Esophagus muscularis mucosa (tissue), 4 donors: ENCODE data around the gene STK4. TPM values are rescaled to one million over a fixed set of nuclear protein-coding genes. Genes with fewer than 3 reads are reported as not detected.

ENCODE experiments used
- DNase-seq: peaks from one replicate; pipeline ENCODE4 v3.0.0-alpha.2; 2017; ENCODE audit errors: extremely low spot score
- H3K27ac ChIP-seq, 4 donors: fragments of 200-600 bp; sonication (generic); replicated peaks in 1 of 4; 1 replicate in 3 of 4; 2 replicates in 1 of 4; pipeline ENCODE4 v1.5.1; 2016 to 2019; ENCODE audit warnings: mild to moderate bottlenecking in 1 of 4
- H3K27me3 ChIP-seq, 4 donors: fragments of 200-600 bp; sonication (generic); one replicate each; pipeline versions ENCODE4 v1.5.1 to v1.6.0; 2016 to 2019
- H3K36me3 ChIP-seq, 4 donors: fragments of 200-600 bp; sonication (generic); one replicate each; pipeline ENCODE4 v1.5.1; 2016 to 2019
- H3K4me1 ChIP-seq, 4 donors: fragments of 200-600 bp; sonication (generic); one replicate each; pipeline ENCODE4 v1.5.1; 2016 to 2019
- H3K4me3 ChIP-seq, 4 donors: fragments of 200-600 bp; sonication (generic); 1 replicate in 2 of 4; 2 replicates in 2 of 4; pipeline ENCODE4 v1.5.1; 2016 to 2019; ENCODE audit warnings: mild to moderate bottlenecking in 4 of 4, moderate library complexity in 1 of 4
- H3K9me3 ChIP-seq, 4 donors: fragments of 200-600 bp; sonication (generic); 1 replicate in 3 of 4; 2 replicates in 1 of 4; pipeline ENCODE4 v1.5.1; 2016 to 2019
- EP300 ChIP-seq: sonication (generic); formaldehyde crosslinking; IDR thresholded peaks from one replicate; pipeline ENCODE4 v1.6.1; 2017; ENCODE audit warnings: antibody characterized with exemption
- POLR2A ChIP-seq: fragments of 450-650 bp; IDR thresholded peaks from one replicate; pipeline ENCODE4 v1.6.1; 2017; ENCODE audit warnings: antibody characterized with exemption, moderate library complexity, mild to moderate bottlenecking, low read depth
- POLR2AphosphoS5 ChIP-seq, 2 donors: sonication (generic); formaldehyde crosslinking; IDR thresholded peaks; one replicate each; pipeline ENCODE4 v1.6.1; 2017; ENCODE audit warnings: antibody characterized with exemption in 2 of 2
- WGBS: methylation state at CpG from one replicate; pipeline ENCODE4 v1.1.5; 2018; 5-methylcytosine and 5-hydroxymethylcytosine counted together
- intact Hi-C: fragments of 100-400 bp; cut with DNase I; formaldehyde crosslinking; loops from one replicate; pipeline ENCODE4 v1.15.1; 2023
- total RNA-seq, 4 donors: library from RNA; depleted of rRNA; stranded (reverse); fragments of >200 nt; gene quantifications; one replicate each; pipeline versions ENCODE4 v1.1.0 to v1.2.1, GENCODE V29; 2016
- TF ChIP-seq, protein P1 (sequence below), 3 experiments: fragments of 200-600 bp in 2 of 3; fragments of 450-650 bp in 1 of 3; sonication (generic) in 2 of 3; IDR thresholded peaks; one replicate each; pipeline ENCODE4 v1.5.1; 2017 to 2019; ENCODE audit warnings: antibody characterized with exemption in 3 of 3, mild to moderate bottlenecking in 2 of 3, moderate library complexity in 1 of 3

Gene STK4
- total RNA-seq, 4 donors from 2014 or later: 26.0 to 31.6 (median 27.7) TPM

DNA sequence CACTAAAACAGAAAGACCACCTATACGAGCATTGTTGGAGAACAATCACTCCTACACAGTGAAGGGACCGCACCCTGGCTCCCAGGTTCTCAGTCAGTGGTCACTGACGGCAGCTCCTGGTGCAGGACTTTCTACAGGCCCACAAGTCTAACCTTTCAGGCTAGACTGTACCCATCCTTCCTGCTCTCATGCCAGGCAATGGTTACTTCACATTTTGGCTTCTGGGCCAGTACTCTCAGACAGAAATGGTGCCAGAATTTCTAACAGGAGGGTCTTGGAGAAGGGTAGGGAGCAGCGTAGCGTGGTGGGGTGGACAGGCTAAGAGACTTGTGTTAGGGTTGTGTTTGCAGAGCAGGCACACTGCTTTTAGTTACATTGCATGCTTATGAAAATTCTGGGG is 18.2 kb upstream of the STK4 start:
- Histone ChIP-seq H3K4me1 (no peaks in the 10 kb centered on the region), H3K36me3 (peaks cover 56 to 100% (median 94%) of the 10 kb centered on the region in 4 donors), H3K9me3 (no peaks in the 10 kb centered on the region), H3K27me3 (no peaks in the 10 kb centered on the region), H3K4me3 (no peak overlapping the region), H3K27ac (no peak overlapping the region)
- intact Hi-C loops: no loop called here
- TF ChIP-seq EP300: no peak
- TF ChIP-seq, protein P1, sequence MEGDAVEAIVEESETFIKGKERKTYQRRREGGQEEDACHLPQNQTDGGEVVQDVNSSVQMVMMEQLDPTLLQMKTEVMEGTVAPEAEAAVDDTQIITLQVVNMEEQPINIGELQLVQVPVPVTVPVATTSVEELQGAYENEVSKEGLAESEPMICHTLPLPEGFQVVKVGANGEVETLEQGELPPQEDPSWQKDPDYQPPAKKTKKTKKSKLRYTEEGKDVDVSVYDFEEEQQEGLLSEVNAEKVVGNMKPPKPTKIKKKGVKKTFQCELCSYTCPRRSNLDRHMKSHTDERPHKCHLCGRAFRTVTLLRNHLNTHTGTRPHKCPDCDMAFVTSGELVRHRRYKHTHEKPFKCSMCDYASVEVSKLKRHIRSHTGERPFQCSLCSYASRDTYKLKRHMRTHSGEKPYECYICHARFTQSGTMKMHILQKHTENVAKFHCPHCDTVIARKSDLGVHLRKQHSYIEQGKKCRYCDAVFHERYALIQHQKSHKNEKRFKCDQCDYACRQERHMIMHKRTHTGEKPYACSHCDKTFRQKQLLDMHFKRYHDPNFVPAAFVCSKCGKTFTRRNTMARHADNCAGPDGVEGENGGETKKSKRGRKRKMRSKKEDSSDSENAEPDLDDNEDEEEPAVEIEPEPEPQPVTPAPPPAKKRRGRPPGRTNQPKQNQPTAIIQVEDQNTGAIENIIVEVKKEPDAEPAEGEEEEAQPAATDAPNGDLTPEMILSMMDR (IDR thresholded peaks at IDR 0.05): no peak
- TF ChIP-seq POLR2AphosphoS5 (IDR thresholded peaks at IDR 0.05): no peak
- no peak for TF ChIP-seq POLR2A
- 94% methylated on average over 5 of the region's 5 CpGs for WGBS
- DNase-seq: no peak

DNA sequence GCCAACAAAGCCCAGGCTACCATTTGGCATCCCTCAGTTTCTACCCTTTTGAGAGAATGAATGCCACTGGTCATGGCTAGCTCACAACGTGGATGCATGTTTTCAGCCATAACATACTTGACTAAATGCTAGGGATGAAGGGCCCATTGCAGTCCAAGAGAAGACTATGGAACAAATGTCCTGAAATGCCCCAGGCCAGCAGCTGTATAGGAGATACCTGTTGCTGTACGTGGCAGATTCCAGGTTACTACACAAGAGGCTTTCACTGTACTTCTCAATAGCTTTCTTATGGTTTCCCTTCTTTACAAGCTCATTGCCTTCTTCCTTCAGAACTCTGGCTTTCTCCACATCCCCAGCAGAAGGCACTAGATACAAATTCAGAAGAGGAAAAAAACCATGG is 17.8 kb upstream of the STK4 start:
- H3K4me3 ChIP-seq: no peak overlapping the region
- TF ChIP-seq, protein P1 (IDR thresholded peaks at IDR 0.05): no peak
- no peak overlapping the region for H3K27ac ChIP-seq
- H3K36me3 ChIP-seq: peaks cover 52 to 100% (median 94%) of the 10 kb centered on the region in 4 donors
- intact Hi-C loops: no loop called here
- no peaks in the 10 kb centered on the region for H3K9me3 ChIP-seq
- no peak for DNase-seq
- WGBS: 89% methylated on average over 2 of the region's 2 CpGs
- no peaks in the 10 kb centered on the region for H3K4me1 ChIP-seq
- no peaks in the 10 kb centered on the region for H3K27me3 ChIP-seq

DNA sequence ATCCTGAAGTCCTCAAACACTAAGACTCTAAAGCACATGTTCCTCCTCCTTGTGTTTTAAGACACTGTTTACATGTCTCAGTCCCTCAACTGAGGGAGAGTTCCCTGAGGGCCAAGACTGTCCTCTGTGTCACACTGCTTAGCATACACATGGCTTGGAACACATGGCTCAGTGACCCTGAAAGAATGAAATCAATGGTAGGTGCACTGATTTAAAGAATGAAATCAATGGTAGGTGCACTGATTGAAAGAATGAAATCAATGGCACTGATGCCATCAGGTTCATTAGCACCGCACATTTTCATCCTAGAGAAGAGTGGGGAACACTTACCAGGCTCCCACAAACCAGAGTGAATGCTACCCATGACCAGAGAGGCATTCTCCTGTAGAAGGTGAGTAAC is 15.9 kb upstream of the STK4 start:
- no peak for TF ChIP-seq POLR2AphosphoS5 (IDR thresholded peaks at IDR 0.05)
- TF ChIP-seq, protein P1 (IDR thresholded peaks at IDR 0.05): no peak
- no peak for TF ChIP-seq POLR2A
- TF ChIP-seq EP300: no peak
- Histone ChIP-seq H3K4me3 (no peak overlapping the region), H3K36me3 (peaks cover 58 to 100% (median 96%) of the 10 kb centered on the region in 4 donors), H3K9me3 (no peaks in the 10 kb centered on the region), H3K27ac (no peak overlapping the region), H3K4me1 (no peaks in the 10 kb centered on the region), H3K27me3 (no peaks in the 10 kb centered on the region)
- intact Hi-C loops: no loop called here
- WGBS: 93% methylated on average over 1 of the region's 1 CpG
- DNase-seq: no peak

DNA sequence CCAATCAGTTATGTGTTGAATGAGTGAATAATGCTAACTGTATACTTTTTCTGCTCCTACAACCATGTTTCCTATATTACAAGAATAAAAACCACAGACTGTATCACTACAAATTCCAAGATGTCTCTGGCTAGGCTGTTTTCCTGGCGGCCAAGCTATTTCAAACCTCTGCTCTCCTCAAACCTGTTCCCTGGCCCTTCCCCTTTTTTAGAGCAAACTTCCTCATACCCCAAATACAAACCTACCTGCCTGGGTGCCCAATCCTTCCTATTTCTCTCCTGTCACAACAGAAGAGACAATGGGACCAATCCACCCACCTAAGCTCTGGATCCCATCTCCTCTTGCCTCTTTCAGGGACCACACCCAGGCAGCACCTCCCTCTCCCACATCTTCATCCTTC is 13.6 kb upstream of the STK4 start:
- TF ChIP-seq POLR2A (no peak), POLR2AphosphoS5 (IDR thresholded peaks at IDR 0.05) (no peak), EP300 (no peak)
- TF ChIP-seq, protein P1 (IDR thresholded peaks at IDR 0.05): no peak
- DNase-seq: no peak
- H3K27ac ChIP-seq: no peak overlapping the region
- H3K27me3 ChIP-seq: no peaks in the 10 kb centered on the region
- no peak overlapping the region for H3K4me3 ChIP-seq
- H3K36me3 ChIP-seq: peaks cover 50 to 88% (median 86%) of the 10 kb centered on the region in 4 donors
- WGBS: 94% methylated on average over 1 of the region's 1 CpG
- no peaks in the 10 kb centered on the region for H3K9me3 ChIP-seq
- intact Hi-C loops: no loop called here
- peaks cover 0 to 4% (median 0%) of the 10 kb centered on the region in 4 donors for H3K4me1 ChIP-seq

DNA sequence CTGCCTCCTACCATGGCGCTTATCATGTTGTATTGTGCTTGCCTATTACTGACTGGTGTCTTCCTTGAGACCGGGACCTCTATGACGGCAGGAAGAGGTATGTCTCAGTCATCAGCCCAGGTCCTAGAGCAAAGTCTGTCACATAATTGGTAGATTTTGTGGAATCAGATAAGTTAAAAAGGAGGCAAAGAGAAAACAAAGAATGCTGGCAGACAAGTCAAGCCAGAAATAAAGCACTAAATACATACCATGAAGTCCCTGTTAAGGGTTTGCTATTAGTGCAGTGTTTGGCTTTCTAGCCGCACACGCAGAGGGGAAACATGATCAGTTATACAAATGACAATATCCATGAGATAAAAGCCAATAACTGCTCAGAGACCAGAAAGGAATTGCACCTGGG is 12.1 kb upstream of the STK4 start:
- Histone ChIP-seq H3K27ac (no peak overlapping the region), H3K9me3 (no peaks in the 10 kb centered on the region), H3K4me3 (no peak overlapping the region), H3K36me3 (peaks cover 38 to 74% (median 71%) of the 10 kb centered on the region in 4 donors), H3K4me1 (peaks cover 2 to 16% (median 10%) of the 10 kb centered on the region in 4 donors), H3K27me3 (no peaks in the 10 kb centered on the region)
- DNase-seq: no peak
- TF ChIP-seq, protein P1 (IDR thresholded peaks at IDR 0.05): no peak
- TF ChIP-seq POLR2AphosphoS5 (IDR thresholded peaks at IDR 0.05) (no peak), POLR2A (no peak), EP300 (no peak)
- intact Hi-C loops: no loop called here
- WGBS: 95% methylated on average over 5 of the region's 5 CpGs
